HCT116 (cell line): Measurements from ENCODE around the gene C9orf78. TPM values are rescaled to one million over a fixed set of nuclear protein-coding genes. Genes with fewer than 3 reads are reported as not detected.

Experiments
- ATAC-seq: fragments of 200-7000 bp; cut with Tn5 transposase; 2 replicates; pipeline ENCODE4 v1.9.1; 2020; ENCODE audit warnings: mild to moderate bottlenecking, moderate library complexity
- BruUV-seq: library from RNA; stranded (reverse); fragments of 400-500 nt; replicated peaks from 2 replicates; lab custom pipeline; 2021; lab: Mats Ljungman, UMichigan
- CTCF ChIA-PET: fragments of 300-600 bp; sonication (Branson Sonifier 250); formaldehyde crosslinking; loops from one replicate; lab custom pipeline; 2021; ENCODE audit warnings: antibody characterized with exemption; lab: Charles Lee
- POLR2A ChIA-PET: fragments of 300-600, 350-600 bp; sonication (Branson Sonifier 250); formaldehyde crosslinking; loops from one replicate; lab custom pipeline; 2021; ENCODE audit warnings: antibody characterized with exemption; lab: Charles Lee
- RAD21 ChIA-PET, 2 experiments: fragments of 300-600 bp; sonication (Branson Sonifier 250); formaldehyde crosslinking; loops; one replicate each; lab custom pipeline; 2023; ENCODE audit warnings: low total read pairs in 2 of 2; ENCODE audit not compliant: uncharacterized antibody in 2 of 2, unreplicated experiment in 2 of 2, low non-redundant PET in 1 of 2; lab: Charles Lee
- DNase-seq: peaks from one replicate; pipeline ENCODE4 v3.0.0-alpha.2; 2010; ENCODE audit warnings: low read depth, low spot score
- H2AFZ ChIP-seq: fragments of 200-600 bp; shearing (Covaris generic), sonication (generic); 2 replicates; pipeline ENCODE4 v1.6.1; 2017; ENCODE audit warnings: low read depth, mixed run types, mixed read lengths, antibody characterized with exemption, low read length; ENCODE audit not compliant: poor library complexity, severe bottlenecking
- H3K27ac ChIP-seq: 2 replicates; pipeline ENCODE4 v1.5.1; 2012; ENCODE audit warnings: low read depth, low read length
- H3K27me3 ChIP-seq: fragments of 200-600 bp; sonication (generic); 2 replicates; pipeline ENCODE4 v1.6.1; 2016; ENCODE audit warnings: mixed run types, low read length, mixed read lengths; ENCODE audit not compliant: insufficient read depth
- H3K36me3 ChIP-seq, 2 experiments: fragments of 200-500 bp in 1 of 2; fragments of 200-600 bp in 1 of 2; sonication (Bioruptor generic) in 1 of 2; sonication (generic) in 1 of 2; 2 replicates each; pipeline versions ENCODE4 v1.5.1 to v1.6.1; 2014 to 2016; ENCODE audit warnings: low read length in 2 of 2, inconsistent platforms in 1 of 2, mixed read lengths in 1 of 2, mixed run types in 1 of 2; ENCODE audit not compliant: insufficient read depth in 2 of 2, control insufficient read depth in 1 of 2
- H3K4me1 ChIP-seq, 2 experiments: fragments of 200-600 bp in 1 of 2; sonication (generic) in 1 of 2; 2 replicates each; pipeline versions ENCODE4 v1.5.1 to v1.6.1; 2012 to 2017; ENCODE audit warnings: low read length in 2 of 2, inconsistent platforms in 1 of 2, mild to moderate bottlenecking in 1 of 2, mixed read lengths in 1 of 2, mixed run types in 1 of 2, moderate library complexity in 1 of 2; ENCODE audit not compliant: insufficient read depth in 2 of 2, control insufficient read depth in 1 of 2
- H3K4me2 ChIP-seq: fragments of 200-600 bp; sonication (generic); 2 replicates; pipeline ENCODE4 v1.6.1; 2017; ENCODE audit warnings: mixed run types, low read length, mixed read lengths
- H3K4me3 ChIP-seq, 2 experiments: fragments of 200-600 bp in 1 of 2; sonication (generic) in 1 of 2; replicated peaks in 1 of 2; 2 replicates each; pipeline ENCODE4 v1.5.1; 2011 to 2016; ENCODE audit warnings: low read length in 2 of 2, control low read depth in 1 of 2, low read depth in 1 of 2, mild to moderate bottlenecking in 1 of 2, mixed read lengths in 1 of 2, mixed run types in 1 of 2
- H3K79me2 ChIP-seq: fragments of 200-600 bp; sonication (generic); 2 replicates; pipeline ENCODE4 v1.6.1; 2017; ENCODE audit warnings: mild to moderate bottlenecking, mixed run types, low read length, moderate library complexity, mixed read lengths; ENCODE audit not compliant: insufficient read depth
- H3K9ac ChIP-seq: fragments of 200-600 bp; sonication (generic); 2 replicates; pipeline ENCODE4 v1.6.1; 2016; ENCODE audit warnings: low read length, mixed read lengths
- H3K9me2 ChIP-seq: fragments of 200-600 bp; sonication (generic), shearing (Covaris generic); 2 replicates; pipeline ENCODE4 v1.6.1; 2017; ENCODE audit warnings: mixed run types, mild to moderate bottlenecking, moderate library complexity; ENCODE audit not compliant: insufficient read depth
- H3K9me3 ChIP-seq, 2 experiments: fragments of 200-500 bp in 1 of 2; fragments of 200-600 bp in 1 of 2; sonication (Bioruptor generic) in 1 of 2; sonication (generic) in 1 of 2; 2 replicates each; pipeline ENCODE4 v1.6.1; 2014 to 2017; ENCODE audit warnings: low read length in 2 of 2, mixed read lengths in 2 of 2, inconsistent platforms in 1 of 2, low read depth in 1 of 2, mild to moderate bottlenecking in 1 of 2, mixed run types in 1 of 2, moderate library complexity in 1 of 2; ENCODE audit not compliant: control insufficient read depth in 1 of 2, insufficient read depth in 1 of 2
- H4K20me1 ChIP-seq: fragments of 200-600 bp; sonication (generic), shearing (Covaris generic); 2 replicates; pipeline ENCODE4 v1.6.1; 2017; ENCODE audit warnings: mixed run types, mild to moderate bottlenecking, moderate library complexity; ENCODE audit not compliant: insufficient read depth
- CBX3 ChIP-seq: IDR thresholded peaks from 2 replicates; pipeline ENCODE4 v1.6.1; 2012; ENCODE audit warnings: low read depth
- ELF1 ChIP-seq: IDR thresholded peaks from 2 replicates; pipeline ENCODE4 v1.6.1; 2012; ENCODE audit warnings: low read depth, borderline replicate concordance
- EZH2 ChIP-seq: fragments of 200-600 bp; sonication (generic); IDR thresholded peaks from 2 replicates; pipeline ENCODE4 v1.6.1; 2017; ENCODE audit warnings: antibody characterized with exemption, mixed run types
- FOSL1 ChIP-seq: IDR thresholded peaks from 2 replicates; pipeline ENCODE4 v1.6.1; 2012; ENCODE audit warnings: low read depth
- MAX ChIP-seq: IDR thresholded peaks from 2 replicates; pipeline ENCODE4 v1.6.1; 2012
- POLR2A ChIP-seq: IDR thresholded peaks from 2 replicates; pipeline ENCODE4 v1.7.0; 2011; ENCODE audit warnings: borderline replicate concordance; ENCODE audit not compliant: insufficient read depth, insufficient read length; ENCODE audit errors: extremely low read depth
- POLR2AphosphoS5 ChIP-seq: IDR thresholded peaks from 2 replicates; pipeline ENCODE4 v1.6.1; 2011; ENCODE audit warnings: mild to moderate bottlenecking, low read depth, low read length, moderate library complexity
- RAD21 ChIP-seq: IDR thresholded peaks from 2 replicates; pipeline ENCODE4 v1.6.1; 2012; ENCODE audit warnings: low read depth, mild to moderate bottlenecking
- SP1 ChIP-seq: IDR thresholded peaks from 2 replicates; pipeline ENCODE4 v1.6.1; 2012; ENCODE audit warnings: low read depth
- YY1 ChIP-seq: IDR thresholded peaks from 2 replicates; pipeline ENCODE4 v1.6.1; 2011; ENCODE audit warnings: low read length, low read depth, moderate library complexity, mild to moderate bottlenecking; ENCODE audit not compliant: insufficient replicate concordance; ENCODE audit errors: extremely low read depth
- ZFX ChIP-seq: fragments of 450-650 bp; IDR thresholded peaks from 2 replicates; pipeline ENCODE4 v1.6.1; 2017
- ZNF274 ChIP-seq: fragments of 200-500 bp; sonication (Bioruptor generic); IDR thresholded peaks from 2 replicates; pipeline ENCODE4 v1.6.1; 2014; ENCODE audit warnings: mild to moderate bottlenecking, low read depth, low read length, inconsistent platforms
- intact Hi-C: fragments of 100-400 bp; cut with micrococcal nuclease; formaldehyde crosslinking; loops from 2 replicates; pipeline ENCODE4 v1.10.0; 2022
- total RNA-seq: library from RNA; stranded (reverse); gene quantifications from one replicate; pipeline ENCODE4 v1.2.1, GENCODE V29; 2021; ENCODE audit not compliant: unreplicated experiment
- TF ChIP-seq, protein P1 (sequence below): IDR thresholded peaks from 2 replicates; pipeline ENCODE4 v1.6.1; 2012; ENCODE audit warnings: low read depth
- TF ChIP-seq, protein P2 (sequence below): IDR thresholded peaks from 2 replicates; pipeline ENCODE4 v1.6.1; 2011; ENCODE audit warnings: mild to moderate bottlenecking, low read length, moderate library complexity; ENCODE audit not compliant: insufficient replicate concordance; ENCODE audit errors: extremely low read depth
- TF ChIP-seq, protein P3 (sequence below): IDR thresholded peaks from 2 replicates; pipeline ENCODE4 v1.6.1; 2012

Gene C9orf78
- total RNA-seq, 1 experiment from 2014 or later = 41.4 TPM

DNA sequence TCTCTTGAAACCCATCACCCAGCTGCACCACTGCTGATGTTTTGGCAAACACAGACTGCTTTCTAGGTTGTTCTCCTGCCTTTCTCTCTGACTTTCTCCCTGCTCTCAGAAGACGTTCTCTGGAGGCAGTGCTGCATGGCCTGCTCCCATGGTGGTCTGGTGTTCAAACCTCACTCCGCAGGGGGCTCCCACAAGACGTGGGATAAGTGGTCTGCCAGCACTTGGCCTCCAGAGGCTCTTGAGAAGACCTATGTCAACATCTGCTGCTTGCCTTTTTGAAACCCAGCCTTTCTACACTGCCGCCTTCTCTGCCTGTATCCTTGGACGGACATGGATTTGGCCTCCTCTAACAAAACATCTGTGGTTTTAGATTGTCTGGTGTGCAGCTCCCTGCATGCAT, 16.7 kb upstream of the C9orf78 start (continued):
- TF ChIP-seq, protein P1, sequence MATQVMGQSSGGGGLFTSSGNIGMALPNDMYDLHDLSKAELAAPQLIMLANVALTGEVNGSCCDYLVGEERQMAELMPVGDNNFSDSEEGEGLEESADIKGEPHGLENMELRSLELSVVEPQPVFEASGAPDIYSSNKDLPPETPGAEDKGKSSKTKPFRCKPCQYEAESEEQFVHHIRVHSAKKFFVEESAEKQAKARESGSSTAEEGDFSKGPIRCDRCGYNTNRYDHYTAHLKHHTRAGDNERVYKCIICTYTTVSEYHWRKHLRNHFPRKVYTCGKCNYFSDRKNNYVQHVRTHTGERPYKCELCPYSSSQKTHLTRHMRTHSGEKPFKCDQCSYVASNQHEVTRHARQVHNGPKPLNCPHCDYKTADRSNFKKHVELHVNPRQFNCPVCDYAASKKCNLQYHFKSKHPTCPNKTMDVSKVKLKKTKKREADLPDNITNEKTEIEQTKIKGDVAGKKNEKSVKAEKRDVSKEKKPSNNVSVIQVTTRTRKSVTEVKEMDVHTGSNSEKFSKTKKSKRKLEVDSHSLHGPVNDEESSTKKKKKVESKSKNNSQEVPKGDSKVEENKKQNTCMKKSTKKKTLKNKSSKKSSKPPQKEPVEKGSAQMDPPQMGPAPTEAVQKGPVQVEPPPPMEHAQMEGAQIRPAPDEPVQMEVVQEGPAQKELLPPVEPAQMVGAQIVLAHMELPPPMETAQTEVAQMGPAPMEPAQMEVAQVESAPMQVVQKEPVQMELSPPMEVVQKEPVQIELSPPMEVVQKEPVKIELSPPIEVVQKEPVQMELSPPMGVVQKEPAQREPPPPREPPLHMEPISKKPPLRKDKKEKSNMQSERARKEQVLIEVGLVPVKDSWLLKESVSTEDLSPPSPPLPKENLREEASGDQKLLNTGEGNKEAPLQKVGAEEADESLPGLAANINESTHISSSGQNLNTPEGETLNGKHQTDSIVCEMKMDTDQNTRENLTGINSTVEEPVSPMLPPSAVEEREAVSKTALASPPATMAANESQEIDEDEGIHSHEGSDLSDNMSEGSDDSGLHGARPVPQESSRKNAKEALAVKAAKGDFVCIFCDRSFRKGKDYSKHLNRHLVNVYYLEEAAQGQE = no peak
- TF ChIP-seq SP1 = no peak
- TF ChIP-seq ZNF274 = no peak
- no peak for TF ChIP-seq ZFX
- no peak for TF ChIP-seq ELF1
- no peak for TF ChIP-seq MAX
- TF ChIP-seq RAD21 = no peak
- TF ChIP-seq POLR2AphosphoS5 = no peak
- TF ChIP-seq YY1 = no peak
- TF ChIP-seq, all 23 proteins: peak for 0

- ATAC-seq = no peak
- Histone ChIP-seq H3K9me3 (no peaks in the 10 kb centered on the region), H3K36me3 (peaks cover 0 to 4% of the 10 kb centered on the region in 2 experiments; a peak in 1 of 4 replicates), H3K9me2 (no peaks in the 10 kb centered on the region), H3K9ac (no peak overlapping the region), H4K20me1 (no peaks in the 10 kb centered on the region), H3K4me2 (no peak overlapping the region), H3K27ac (no peak overlapping the region), H3K4me3 (no peak overlapping the region), H3K4me1 (no peaks in the 10 kb centered on the region), H3K27me3 (no peaks in the 10 kb centered on the region), H2AFZ (no peak overlapping the region), H3K79me2 (no peaks in the 10 kb centered on the region)
- POLR2A ChIA-PET = no interaction called here
- CTCF ChIA-PET = no interaction called here
- TF ChIP-seq POLR2A (no peak), MAX (no peak), CBX3 (no peak), FOSL1 (no peak), SP1 (no peak), EZH2 (no peak)
- TF ChIP-seq, protein P2, sequence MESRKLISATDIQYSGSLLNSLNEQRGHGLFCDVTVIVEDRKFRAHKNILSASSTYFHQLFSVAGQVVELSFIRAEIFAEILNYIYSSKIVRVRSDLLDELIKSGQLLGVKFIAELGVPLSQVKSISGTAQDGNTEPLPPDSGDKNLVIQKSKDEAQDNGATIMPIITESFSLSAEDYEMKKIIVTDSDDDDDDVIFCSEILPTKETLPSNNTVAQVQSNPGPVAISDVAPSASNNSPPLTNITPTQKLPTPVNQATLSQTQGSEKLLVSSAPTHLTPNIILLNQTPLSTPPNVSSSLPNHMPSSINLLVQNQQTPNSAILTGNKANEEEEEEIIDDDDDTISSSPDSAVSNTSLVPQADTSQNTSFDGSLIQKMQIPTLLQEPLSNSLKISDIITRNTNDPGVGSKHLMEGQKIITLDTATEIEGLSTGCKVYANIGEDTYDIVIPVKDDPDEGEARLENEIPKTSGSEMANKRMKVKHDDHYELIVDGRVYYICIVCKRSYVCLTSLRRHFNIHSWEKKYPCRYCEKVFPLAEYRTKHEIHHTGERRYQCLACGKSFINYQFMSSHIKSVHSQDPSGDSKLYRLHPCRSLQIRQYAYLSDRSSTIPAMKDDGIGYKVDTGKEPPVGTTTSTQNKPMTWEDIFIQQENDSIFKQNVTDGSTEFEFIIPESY = no peak
- TF ChIP-seq, protein P3, sequence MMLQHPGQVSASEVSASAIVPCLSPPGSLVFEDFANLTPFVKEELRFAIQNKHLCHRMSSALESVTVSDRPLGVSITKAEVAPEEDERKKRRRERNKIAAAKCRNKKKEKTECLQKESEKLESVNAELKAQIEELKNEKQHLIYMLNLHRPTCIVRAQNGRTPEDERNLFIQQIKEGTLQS = no peak
- no peak for DNase-seq
- BruUV-seq = no TSS peak
- RAD21 ChIA-PET = interaction anchor here in 1 of 2 experiments (0.7 kb wide), 1 partner anchor 192 kb away, joined by 4 read pairs; no protein-coding TSS in a partner anchor
- intact Hi-C loops = no loop called here
These were observed 15.9 kb upstream of the C9orf78 start for GRCh38 chr9:129850821-129851550.
